MM.1S (cell line): Measurements from ENCODE around the gene JPH3.

Experiments
- DNase-seq: peaks from one replicate; pipeline ENCODE4 v3.0.0-alpha.2; 2015
- H2AFZ ChIP-seq: fragments of 300-600 bp; sonication (generic); 2 replicates; pipeline ENCODE4 v1.6.0; 2016; ENCODE audit warnings: antibody characterized with exemption, low read length
- H3F3A ChIP-seq: fragments of 300-600 bp; sonication (generic); 2 replicates; pipeline ENCODE4 v1.6.1; 2016; ENCODE audit warnings: mild to moderate bottlenecking, antibody characterized with exemption, low read length, moderate library complexity, mixed read lengths; ENCODE audit not compliant: insufficient read depth
- H3K27ac ChIP-seq: fragments of 300-600 bp; sonication (generic); 2 replicates; pipeline ENCODE4 v1.5.1; 2016; ENCODE audit warnings: mild to moderate bottlenecking, low read length
- H3K27me3 ChIP-seq: fragments of 300-600 bp; sonication (generic); replicated peaks from 2 replicates; pipeline ENCODE4 v1.6.0; 2016; ENCODE audit warnings: low read length; ENCODE audit not compliant: insufficient read depth
- H3K36me3 ChIP-seq: fragments of 300-600 bp; sonication (generic); replicated peaks from 2 replicates; pipeline ENCODE4 v1.6.1; 2016; ENCODE audit warnings: mild to moderate bottlenecking, low read length, mixed read lengths; ENCODE audit not compliant: insufficient read depth
- H3K4me1 ChIP-seq: fragments of 300-600 bp; sonication (generic); 2 replicates; pipeline ENCODE4 v1.6.1; 2016; ENCODE audit warnings: low read length, mixed read lengths
- H3K4me2 ChIP-seq: fragments of 300-600 bp; sonication (generic); 2 replicates; pipeline ENCODE4 v1.6.0; 2016; ENCODE audit warnings: low read depth, low read length
- H3K4me3 ChIP-seq: fragments of 300-600 bp; sonication (generic); 2 replicates; pipeline ENCODE4 v1.5.1; 2016; ENCODE audit warnings: low read length, mixed read lengths
- H3K79me2 ChIP-seq: fragments of 300-600 bp; sonication (generic); 2 replicates; pipeline ENCODE4 v1.6.1; 2016; ENCODE audit warnings: mixed run types, low read length, mixed read lengths
- H3K9ac ChIP-seq: fragments of 300-600 bp; sonication (generic); 2 replicates; pipeline ENCODE4 v1.6.1; 2016; ENCODE audit warnings: low read length, mixed read lengths
- H3K9me2 ChIP-seq: fragments of 300-600 bp; sonication (generic); replicated peaks from 2 replicates; pipeline ENCODE4 v1.6.1; 2016; ENCODE audit warnings: mild to moderate bottlenecking, low read length, mixed read lengths; ENCODE audit not compliant: insufficient read depth
- H3K9me3 ChIP-seq: fragments of 300-600 bp; sonication (generic); replicated peaks from 2 replicates; pipeline ENCODE4 v1.6.1; 2016; ENCODE audit warnings: mild to moderate bottlenecking, low read length, mixed read lengths; ENCODE audit not compliant: insufficient read depth
- H4K20me1 ChIP-seq: fragments of 300-600 bp; sonication (generic); 2 replicates; pipeline ENCODE4 v1.6.1; 2016; ENCODE audit warnings: mild to moderate bottlenecking, low read length, moderate library complexity, mixed read lengths; ENCODE audit not compliant: insufficient read depth
- EZH2 ChIP-seq: fragments of 300-600 bp; sonication (generic); optimal IDR thresholded peaks from 2 replicates; pipeline ENCODE3; 2017; ENCODE audit warnings: low read depth, mild to moderate bottlenecking, antibody characterized with exemption, low read length, mixed read lengths
- EZH2phosphoT487 ChIP-seq: fragments of 300-600 bp; sonication (generic); IDR thresholded peaks from 2 replicates; pipeline ENCODE4 v1.6.1; 2018; ENCODE audit warnings: antibody characterized with exemption, low read length
- TF ChIP-seq, protein P1 (sequence below): fragments of 300-600 bp; sonication (generic); IDR thresholded peaks from 2 replicates; pipeline ENCODE4 v1.5.1; 2016; ENCODE audit warnings: antibody characterized with exemption, low read length, mixed read lengths

Gene JPH3

GRCh38 chr16:87602821-87603683, 744 bp downstream of the JPH3 start:
- H3K4me2 ChIP-seq = no peak overlapping the region
- no peaks in the 10 kb centered on the region for H3F3A ChIP-seq
- no peak overlapping the region for H3K9ac ChIP-seq
- no peaks in the 10 kb centered on the region for H4K20me1 ChIP-seq
- no peak overlapping the region for H2AFZ ChIP-seq
- no peak for DNase-seq
- no peaks in the 10 kb centered on the region for H3K9me2 ChIP-seq
- H3K36me3 ChIP-seq = no peaks in the 10 kb centered on the region
- no peaks in the 10 kb centered on the region for H3K9me3 ChIP-seq
- TF ChIP-seq, protein P1, sequence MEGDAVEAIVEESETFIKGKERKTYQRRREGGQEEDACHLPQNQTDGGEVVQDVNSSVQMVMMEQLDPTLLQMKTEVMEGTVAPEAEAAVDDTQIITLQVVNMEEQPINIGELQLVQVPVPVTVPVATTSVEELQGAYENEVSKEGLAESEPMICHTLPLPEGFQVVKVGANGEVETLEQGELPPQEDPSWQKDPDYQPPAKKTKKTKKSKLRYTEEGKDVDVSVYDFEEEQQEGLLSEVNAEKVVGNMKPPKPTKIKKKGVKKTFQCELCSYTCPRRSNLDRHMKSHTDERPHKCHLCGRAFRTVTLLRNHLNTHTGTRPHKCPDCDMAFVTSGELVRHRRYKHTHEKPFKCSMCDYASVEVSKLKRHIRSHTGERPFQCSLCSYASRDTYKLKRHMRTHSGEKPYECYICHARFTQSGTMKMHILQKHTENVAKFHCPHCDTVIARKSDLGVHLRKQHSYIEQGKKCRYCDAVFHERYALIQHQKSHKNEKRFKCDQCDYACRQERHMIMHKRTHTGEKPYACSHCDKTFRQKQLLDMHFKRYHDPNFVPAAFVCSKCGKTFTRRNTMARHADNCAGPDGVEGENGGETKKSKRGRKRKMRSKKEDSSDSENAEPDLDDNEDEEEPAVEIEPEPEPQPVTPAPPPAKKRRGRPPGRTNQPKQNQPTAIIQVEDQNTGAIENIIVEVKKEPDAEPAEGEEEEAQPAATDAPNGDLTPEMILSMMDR = no peak
- TF ChIP-seq EZH2 (no peak), EZH2phosphoT487 (no peak)
- no peak overlapping the region for H3K4me3 ChIP-seq
- H3K79me2 ChIP-seq = no peaks in the 10 kb centered on the region
- no peaks in the 10 kb centered on the region for H3K4me1 ChIP-seq
- no peak overlapping the region for H3K27ac ChIP-seq
- H3K27me3 ChIP-seq = peaks cover 42% of the 10 kb centered on the region

- no peak for DNase-seq
- Histone ChIP-seq H3K36me3 (no peaks in the 10 kb centered on the region), H3K4me3 (no peak overlapping the region), H2AFZ (no peak overlapping the region), H3K79me2 (no peaks in the 10 kb centered on the region), H3K27me3 (peaks cover 44% of the 10 kb centered on the region), H3K9ac (no peak overlapping the region), H4K20me1 (no peaks in the 10 kb centered on the region), H3K4me2 (no peak overlapping the region), H3F3A (no peaks in the 10 kb centered on the region), H3K27ac (no peak overlapping the region), H3K9me3 (no peaks in the 10 kb centered on the region), H3K9me2 (no peaks in the 10 kb centered on the region), H3K4me1 (no peaks in the 10 kb centered on the region)
- TF ChIP-seq EZH2 (no peak), EZH2phosphoT487 (no peak)
- TF ChIP-seq, protein P1 = no peak
These were observed 1.7 kb downstream of the JPH3 start for GRCh38 chr16:87603684-87604633.

- H3K9me3 ChIP-seq = no peaks in the 10 kb centered on the region
- H3K27ac ChIP-seq = no peak overlapping the region
- H3K79me2 ChIP-seq = no peaks in the 10 kb centered on the region
- no peak overlapping the region for H3K9ac ChIP-seq
- peaks cover 44% of the 10 kb centered on the region for H3K27me3 ChIP-seq
- no peaks in the 10 kb centered on the region for H3K36me3 ChIP-seq
- no peak overlapping the region for H3K4me3 ChIP-seq
- no peak overlapping the region for H3K4me2 ChIP-seq
- no peaks in the 10 kb centered on the region for H4K20me1 ChIP-seq
- H3K9me2 ChIP-seq = no peaks in the 10 kb centered on the region
- no peaks in the 10 kb centered on the region for H3F3A ChIP-seq
- DNase-seq = no peak
- TF ChIP-seq, protein P1 = no peak
- no peak for TF ChIP-seq EZH2phosphoT487
- no peak for TF ChIP-seq EZH2
- H3K4me1 ChIP-seq = no peaks in the 10 kb centered on the region
- no peak overlapping the region for H2AFZ ChIP-seq
These were observed 2.4 kb downstream of the JPH3 start for GRCh38 chr16:87604634-87605111.
